Natural killer cell (primary cell): ENCODE results near the gene LRP6. TPM values are rescaled to one million over a fixed set of nuclear protein-coding genes. Genes with fewer than 3 reads are reported as not detected.

Source experiments
- ATAC-seq, 3 donors: fragments of 150-1000 bp in 2 of 3; fragments of 200-7000 bp in 1 of 3; cut with Tn5 transposase; 1 replicate in 1 of 3; 2 replicates in 2 of 3; pipeline ENCODE4 v1.10.0; 2021; ENCODE audit warnings: mild to moderate bottlenecking in 2 of 3, moderate library complexity in 2 of 3
- DNase-seq, 2 donors: peaks; one replicate each; pipeline versions ENCODE4 v3.0.0 to v3.0.0-alpha.2; 2013 to 2021; ENCODE audit warnings: mixed read lengths in 1 of 2
- H3K27ac ChIP-seq: one replicate; pipeline ENCODE4 v1.5.1; 2013; ENCODE audit warnings: mild to moderate bottlenecking, low read length
- H3K27me3 ChIP-seq: one replicate; pipeline ENCODE4 v1.6.1; 2013; ENCODE audit warnings: low read length; ENCODE audit not compliant: control insufficient read depth, insufficient read depth
- H3K36me3 ChIP-seq: one replicate; pipeline ENCODE4 v1.6.1; 2013; ENCODE audit warnings: low read length; ENCODE audit not compliant: control insufficient read depth, insufficient read depth
- H3K4me1 ChIP-seq: one replicate; pipeline ENCODE4 v1.6.1; 2013; ENCODE audit warnings: low read length; ENCODE audit not compliant: control insufficient read depth, insufficient read depth
- H3K4me3 ChIP-seq: one replicate; pipeline ENCODE4 v1.5.1; 2013; ENCODE audit warnings: low read length
- H3K9me3 ChIP-seq: one replicate; pipeline ENCODE4 v1.6.1; 2013; ENCODE audit warnings: low read length; ENCODE audit not compliant: control insufficient read depth, insufficient read depth
- H3K27ac Mint-ChIP-seq, 2 donors: one replicate each; pipeline ENCODE4 v1.8.0; 2022; ENCODE audit warnings: mild to moderate bottlenecking in 2 of 2, mixed read lengths in 2 of 2, moderate library complexity in 1 of 2
- H3K27me3 Mint-ChIP-seq, 2 donors: one replicate each; pipeline ENCODE4 v1.8.0; 2022; ENCODE audit warnings: low read depth in 2 of 2, mixed read lengths in 2 of 2
- H3K36me3 Mint-ChIP-seq: one replicate; pipeline ENCODE4 v1.8.0; 2022; ENCODE audit warnings: mixed read lengths
- H3K4me1 Mint-ChIP-seq, 2 donors: one replicate each; pipeline ENCODE4 v1.8.0; 2022; ENCODE audit warnings: mixed read lengths in 2 of 2
- H3K4me3 Mint-ChIP-seq: one replicate; pipeline ENCODE4 v1.8.0; 2022; ENCODE audit warnings: mild to moderate bottlenecking, moderate library complexity, mixed read lengths
- H3K9me3 Mint-ChIP-seq, 2 donors: one replicate each; pipeline ENCODE4 v1.8.0; 2022; ENCODE audit warnings: mixed read lengths in 2 of 2
- CTCF ChIP-seq: fragments of 200-600 bp; IDR thresholded peaks from one replicate; pipeline ENCODE4 v1.8.0; 2022; ENCODE audit warnings: antibody characterized with exemption
- WGBS: methylation state at CpG from one replicate; pipeline ENCODE4 v1.1.7; 2013; ENCODE audit warnings: missing lambda C conversion rate; ENCODE audit not compliant: insufficient coverage; 5-methylcytosine and 5-hydroxymethylcytosine counted together
- intact Hi-C: fragments of 100-400 bp; cut with micrococcal nuclease; formaldehyde crosslinking; loops from one replicate; pipeline ENCODE4 v1.14.2; 2022
- total RNA-seq, 4 donors: library from RNA; stranded (reverse); fragments of 120-200 nt in 1 of 4; gene quantifications; one replicate each; pipeline versions ENCODE4 v1.2.3 to v1.2.4, GENCODE V29; 2013 to 2022

Gene LRP6
- total RNA-seq, 3 donors from 2014 or later (not counting 1 experiment from before 2014, with no cell fraction given) = 0.05 to 0.33 TPM; not detected in 1

GRCh38 chr12:12230275-12230674 is 36.6 kb downstream of the LRP6 start:
- Histone ChIP-seq H3K27ac (no peak overlapping the region), H3K36me3 (no peaks in the 10 kb centered on the region), H3K4me3 (no peak overlapping the region), H3K4me1 (no peaks in the 10 kb centered on the region), H3K27me3 (peaks cover 9% of the 10 kb centered on the region), H3K9me3 (no peaks in the 10 kb centered on the region)
- intact Hi-C loops = no loop called here
- DNase-seq (no peak), ATAC-seq (no peak)
- Mint-ChIP-seq H3K4me1 (no peaks in the 10 kb centered on the region), H3K27ac (no peak overlapping the region), H3K27me3 (peaks cover 18 to 32% of the 10 kb centered on the region in 2 donors), H3K4me3 (no peak overlapping the region), H3K36me3 (no peaks in the 10 kb centered on the region), H3K9me3 (peaks cover 2 to 3% of the 10 kb centered on the region in 2 donors)
- no CpG with 5 or more reads among the region's 1 CpG for WGBS
- no peak for TF ChIP-seq CTCF

GRCh38 chr12:12229556-12230092 is 37.2 kb downstream of the LRP6 start:
- whole genome bisulfite sequencing = 67% methylated on average over 1 of the region's 1 CpG
- no peaks in the 10 kb centered on the region for H3K4me1 Mint-ChIP-seq
- Histone ChIP-seq H3K36me3 (no peaks in the 10 kb centered on the region), H3K4me3 (no peak overlapping the region), H3K9me3 (no peaks in the 10 kb centered on the region), H3K4me1 (no peaks in the 10 kb centered on the region), H3K27me3 (peaks cover 9% of the 10 kb centered on the region), H3K27ac (no peak overlapping the region)
- intact Hi-C loops = no loop called here
- no peak overlapping the region for H3K4me3 Mint-ChIP-seq
- DNase-seq = no peak
- no peak for TF ChIP-seq CTCF
- H3K27me3 Mint-ChIP-seq = peaks cover 20 to 32% of the 10 kb centered on the region in 2 donors
- peaks cover 2 to 3% of the 10 kb centered on the region in 2 donors for H3K9me3 Mint-ChIP-seq
- H3K36me3 Mint-ChIP-seq = no peaks in the 10 kb centered on the region
- no peak overlapping the region for H3K27ac Mint-ChIP-seq
- no peak for ATAC-seq

- H3K4me3 ChIP-seq = no peak overlapping the region
- no peak for TF ChIP-seq CTCF
- no peak overlapping the region for H3K4me3 Mint-ChIP-seq
- H3K4me1 Mint-ChIP-seq = no peaks in the 10 kb centered on the region
- intact Hi-C loops = no loop called here
- no peaks in the 10 kb centered on the region for H3K9me3 ChIP-seq
- no peaks in the 10 kb centered on the region for H3K36me3 ChIP-seq
- peaks cover 2 to 3% of the 10 kb centered on the region in 2 donors for H3K9me3 Mint-ChIP-seq
- H3K36me3 Mint-ChIP-seq = no peaks in the 10 kb centered on the region
- DNase-seq (no peak), ATAC-seq (no peak)
- no peak overlapping the region for H3K27ac ChIP-seq
- H3K27me3 Mint-ChIP-seq = peaks cover 21 to 40% of the 10 kb centered on the region in 2 donors
- no peaks in the 10 kb centered on the region for H3K4me1 ChIP-seq
- peaks cover 9% of the 10 kb centered on the region for H3K27me3 ChIP-seq
- 98% methylated on average over 5 of the region's 5 CpGs for WGBS
- no peak overlapping the region for H3K27ac Mint-ChIP-seq
Measured at GRCh38 chr12:12228402-12228801, 38.4 kb downstream of the LRP6 start.

DNA sequence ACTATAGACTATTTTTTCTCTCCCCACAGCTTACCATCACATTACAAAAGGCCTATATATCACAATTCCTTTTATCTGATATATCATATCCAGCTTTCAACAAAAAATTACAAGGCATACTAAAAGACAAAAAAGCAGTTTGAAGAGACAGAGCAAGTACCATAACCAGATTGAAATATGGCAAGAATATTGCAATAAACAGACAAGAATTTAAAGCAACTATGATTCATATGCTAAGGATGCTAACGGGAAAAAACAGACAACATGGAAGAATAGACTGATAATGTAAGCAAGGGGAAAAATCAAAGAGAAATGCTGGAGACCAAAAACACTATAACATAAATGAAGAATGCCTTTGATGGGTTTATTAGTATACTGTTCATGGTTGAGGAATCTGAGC is 40.7 kb downstream of the LRP6 start:
- Histone ChIP-seq H3K4me1 (no peaks in the 10 kb centered on the region), H3K27ac (no peak overlapping the region), H3K27me3 (peaks cover 9% of the 10 kb centered on the region), H3K36me3 (no peaks in the 10 kb centered on the region), H3K4me3 (no peak overlapping the region), H3K9me3 (no peaks in the 10 kb centered on the region)
- DNase-seq (no peak), ATAC-seq (no peak)
- Mint-ChIP-seq H3K36me3 (no peaks in the 10 kb centered on the region), H3K27me3 (peaks cover 23 to 45% of the 10 kb centered on the region in 2 donors), H3K4me1 (no peaks in the 10 kb centered on the region), H3K27ac (no peak overlapping the region), H3K4me3 (no peak overlapping the region), H3K9me3 (peaks cover 2 to 3% of the 10 kb centered on the region in 2 donors)
- WGBS = no CpG with 5 or more reads among the region's 1 CpG
- intact Hi-C loops = no loop called here
- no peak for TF ChIP-seq CTCF
